Measurements from ENCODE around the gene HSD17B14.
A peak's percentile ranks its signal among the peaks of the same experiment; 100 is the strongest.
"Not testable (repeated sequence)": the region's sequence is repeated elsewhere in the genome, so short reads cannot be mapped to it uniquely, and the experiment has no call there.

Gene HSD17B14

GRCh38 chr19:48795685-48796070 is 40.6 kb downstream of the HSD17B14 start:
- DNase-seq, result no peak

GRCh38 chr19:48795055-48795684 is 41.1 kb downstream of the HSD17B14 start:
- DNase-seq, result peak; percentile 60

- DNase-seq, result no peak
Observed at GRCh38 chr19:48794291-48794690, 42.0 kb downstream of the HSD17B14 start.

- DNase-seq, result no peak
Observed at GRCh38 chr19:48793271-48793670, 43.0 kb downstream of the HSD17B14 start.

GRCh38 chr19:48787331-48787730 is 49.0 kb downstream of the HSD17B14 start:
- DNase-seq, result not testable (repeated sequence)

GRCh38 chr19:48786422-48786821 is 49.9 kb downstream of the HSD17B14 start:
- not testable (repeated sequence) for DNase-seq

GRCh38 chr19:48784527-48784926 is 51.8 kb downstream of the HSD17B14 start:
- no peak for DNase-seq

- no peak for DNase-seq
Observed at GRCh38 chr19:48780631-48781391, 55.5 kb downstream of the HSD17B14 start.

- no peak for DNase-seq
Observed at GRCh38 chr19:48779636-48780035, 56.7 kb downstream of the HSD17B14 start.

- no peak for DNase-seq
Observed at GRCh38 chr19:48777720-48778119, 58.6 kb downstream of the HSD17B14 start.

- DNase-seq, result no peak
Observed at GRCh38 chr19:48777139-48777538, 59.2 kb downstream of the HSD17B14 start.

GRCh38 chr19:48772503-48772953 is 63.8 kb downstream of the HSD17B14 start:
- no peak for DNase-seq

- DNase-seq, result no peak
Observed at GRCh38 chr19:48770734-48771472, 65.4 kb downstream of the HSD17B14 start.

- DNase-seq, result no peak
Observed at GRCh38 chr19:48770266-48770665, 66.0 kb downstream of the HSD17B14 start.

GRCh38 chr19:48768994-48769713 is 67.1 kb downstream of the HSD17B14 start:
- DNase-seq, result no peak

- not testable (repeated sequence) for DNase-seq
Observed at GRCh38 chr19:48768171-48768753, 68.0 kb downstream of the HSD17B14 start.

GRCh38 chr19:48765816-48766215 is 70.5 kb downstream of the HSD17B14 start:
- DNase-seq, result not testable (repeated sequence)

Measured in NCI-H524 treated with DMSO at 0.1 percent for 48 hours (cell line).